ENCODE measurements around the gene MANF.
"Not testable (repeated sequence)": the region's sequence is repeated elsewhere in the genome, so short reads cannot be mapped to it uniquely, and the experiment has no call there.

Gene MANF

GRCh38 chr3:51373658-51374421 lies 11.3 kb upstream of the MANF start:
- DNase-seq: no peak

GRCh38 chr3:51374456-51374855 lies 10.6 kb upstream of the MANF start:
- DNase-seq: no peak

DNA sequence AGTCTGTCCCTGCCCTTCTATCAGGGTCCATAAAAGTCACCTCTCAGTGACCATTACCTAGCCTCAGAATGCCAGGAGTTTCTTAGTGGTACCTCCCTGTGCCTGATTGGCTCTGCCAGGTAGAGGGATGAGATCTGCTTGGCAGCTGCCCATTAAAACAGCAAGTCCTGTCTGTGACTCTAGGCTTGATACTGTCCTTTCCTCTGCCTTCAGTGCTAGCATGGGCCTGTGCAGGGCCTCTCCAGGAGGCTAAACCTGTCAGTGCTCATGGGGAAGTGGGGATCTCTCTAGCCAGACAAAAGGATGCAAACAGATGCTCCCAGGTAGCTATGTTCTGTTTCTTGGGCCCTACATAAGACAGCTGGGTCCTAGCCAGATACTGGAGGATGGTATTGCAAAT lies 10.0 kb upstream of the MANF start:
- DNase-seq: no peak

- DNase-seq: no peak
Observed at GRCh38 chr3:51375571-51375970, 9.5 kb upstream of the MANF start.

GRCh38 chr3:51378065-51378464 lies 7.0 kb upstream of the MANF start:
- DNase-seq: no peak

GRCh38 chr3:51378726-51379125 lies 6.4 kb upstream of the MANF start:
- DNase-seq: no peak

- no peak for DNase-seq
Observed at GRCh38 chr3:51379301-51379700, 5.8 kb upstream of the MANF start.

GRCh38 chr3:51379746-51380455 lies 5.2 kb upstream of the MANF start:
- no peak for DNase-seq

DNA sequence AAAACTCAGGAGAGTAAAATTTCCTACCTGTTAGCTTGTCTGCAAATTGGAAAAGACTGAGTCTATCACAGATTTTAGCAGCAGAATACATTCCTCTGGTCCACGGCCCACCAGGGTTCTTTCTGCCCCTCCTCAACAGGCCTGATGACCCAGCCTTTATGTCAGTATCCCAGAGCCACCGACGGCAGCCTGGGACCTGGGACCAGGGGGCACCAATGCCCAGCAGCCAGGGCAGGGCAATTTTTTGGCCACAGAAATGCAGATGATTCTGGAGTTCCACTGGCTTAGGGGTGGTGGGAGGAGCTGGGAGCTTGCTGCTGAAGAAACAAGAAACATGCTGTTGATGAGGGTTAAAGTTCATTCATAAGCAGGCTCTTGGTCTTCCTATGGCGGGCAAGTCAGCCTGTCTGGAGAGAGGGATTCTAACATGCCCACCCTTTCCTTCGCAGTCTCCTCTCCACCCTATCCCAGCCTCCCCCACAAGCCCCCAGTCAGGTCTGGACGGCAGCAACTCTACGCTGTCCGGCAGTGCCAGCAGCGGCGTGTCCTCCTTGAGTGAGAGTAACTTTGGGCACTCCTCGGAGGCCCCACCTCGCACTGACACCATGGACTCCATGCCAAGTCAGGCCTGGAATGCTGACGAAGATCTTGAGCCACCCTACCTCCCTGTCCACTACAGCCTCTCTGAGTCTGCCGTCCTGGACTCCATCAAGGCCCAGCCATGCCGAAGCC lies 4.3 kb upstream of the MANF start:
- no peak for DNase-seq

GRCh38 chr3:51381333-51381705 lies 3.8 kb upstream of the MANF start:
- no peak for DNase-seq

DNA sequence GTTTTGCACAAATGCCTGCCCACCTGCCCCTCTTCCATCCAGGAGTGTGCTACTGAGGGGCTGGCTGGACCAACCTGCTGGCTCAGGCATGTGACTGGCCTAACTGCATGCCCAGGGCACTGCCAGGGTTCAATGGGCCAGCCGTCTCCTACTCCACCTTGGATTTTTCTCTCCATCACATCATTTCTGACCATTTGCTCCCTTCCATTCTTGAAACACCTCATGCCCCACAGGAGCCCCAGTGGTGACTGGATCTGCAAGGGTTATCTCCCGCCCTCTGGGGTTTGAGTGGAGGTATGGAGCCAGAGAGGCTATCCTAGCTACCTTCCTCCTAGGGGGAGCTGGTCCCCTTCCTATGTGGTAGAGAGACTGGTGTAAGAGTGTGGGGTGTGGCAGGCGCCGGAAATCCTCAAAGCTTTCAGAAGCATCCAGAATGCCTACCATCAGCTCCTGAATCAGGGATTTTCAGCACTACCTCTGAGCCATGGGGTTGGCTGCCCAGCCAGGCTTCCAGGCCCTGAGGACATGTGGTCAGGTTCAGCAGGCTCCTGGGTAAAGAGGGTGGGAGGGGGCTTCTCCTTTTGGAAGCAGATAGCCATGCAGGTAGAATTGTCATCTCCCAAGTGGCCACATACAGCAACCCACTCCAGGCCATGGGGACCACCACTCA lies 2.9 kb upstream of the MANF start:
- DNase-seq: no peak

DNA sequence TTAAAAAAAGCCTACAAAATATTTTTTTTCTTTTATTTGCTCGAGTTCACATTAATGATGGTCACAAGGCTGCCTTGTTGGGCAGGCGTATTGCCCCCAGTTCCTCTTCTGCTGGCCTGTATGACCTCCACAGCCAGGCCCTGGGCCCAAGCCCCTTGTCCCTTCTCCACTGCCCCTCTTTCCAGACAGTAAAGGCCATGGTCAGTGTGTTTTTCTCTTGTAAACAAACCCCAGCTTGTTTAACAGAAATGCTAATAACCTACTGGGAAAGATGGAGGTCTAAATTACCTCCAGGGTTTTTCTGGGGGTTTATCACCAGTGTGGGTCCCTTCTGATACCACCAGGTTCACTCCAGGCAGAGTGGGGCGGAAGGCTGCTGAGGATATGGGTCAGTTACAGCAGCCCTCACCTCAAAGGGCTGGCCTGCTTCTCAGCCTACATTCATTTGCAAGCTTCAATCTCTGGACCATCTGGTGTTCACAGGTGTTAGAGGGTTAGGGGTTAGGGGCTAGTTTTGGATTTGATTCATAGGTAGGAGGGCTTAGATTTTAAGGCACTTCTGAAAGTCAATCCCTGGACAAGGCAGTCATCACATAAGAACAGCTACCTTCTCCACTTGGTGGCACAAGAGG lies 2.0 kb upstream of the MANF start:
- DNase-seq: no peak

DNA sequence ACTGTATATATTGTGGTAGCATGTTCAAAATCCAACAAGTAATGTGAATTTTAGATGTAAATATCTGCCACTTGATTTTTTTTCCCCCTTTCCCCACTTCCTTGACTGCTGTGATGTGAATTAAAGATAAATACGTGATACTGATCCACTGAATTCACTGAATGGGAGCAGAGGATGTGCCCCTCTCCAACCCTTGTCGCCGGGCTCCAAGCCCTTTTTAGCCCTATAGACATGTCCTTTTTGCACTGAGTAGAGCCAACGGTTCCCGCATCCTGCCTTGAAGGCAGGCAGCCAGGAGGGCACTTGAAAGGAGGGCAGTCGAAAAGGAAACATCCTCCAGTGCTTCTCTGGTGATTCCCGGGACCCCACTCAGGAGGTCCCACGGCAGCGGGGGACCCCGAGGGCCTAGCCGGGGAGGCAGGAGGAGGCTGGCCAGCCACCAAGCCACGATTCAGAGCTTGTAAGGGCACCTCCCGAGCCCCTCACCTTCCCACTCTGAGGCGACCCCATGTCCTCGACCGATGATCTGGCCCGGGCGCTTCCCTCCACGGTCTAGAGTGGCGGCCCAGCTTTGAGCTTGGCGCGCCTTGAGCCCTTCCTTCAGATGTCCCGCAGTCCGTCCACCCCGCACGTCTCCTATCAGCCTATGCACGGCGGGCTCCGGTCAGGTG lies 901 bp upstream of the MANF start:
- no peak for DNase-seq

DNA sequence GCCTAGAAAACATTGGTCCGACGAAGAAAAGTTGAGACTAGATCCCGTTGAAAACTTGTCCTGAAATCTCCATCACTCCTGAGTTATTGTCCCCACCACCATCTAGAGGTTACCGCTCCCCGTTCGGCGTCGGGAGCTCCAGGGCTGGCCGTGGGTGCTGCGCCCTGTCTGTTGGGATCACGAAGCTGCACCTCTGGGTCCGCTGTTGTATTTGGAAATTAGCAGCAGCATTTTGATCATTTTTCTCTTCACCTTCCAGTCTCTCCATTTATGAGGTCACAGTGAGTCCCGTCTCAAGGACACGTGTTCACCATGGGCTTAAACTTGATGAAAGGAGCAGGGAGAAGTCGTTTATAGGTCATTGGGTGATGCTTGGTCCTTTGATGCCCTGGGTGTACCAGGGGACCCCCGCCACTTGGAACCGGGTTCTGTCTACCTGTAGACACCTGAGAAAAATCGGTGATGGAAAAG lies 565 bp downstream of the MANF start:
- no peak for DNase-seq

DNA sequence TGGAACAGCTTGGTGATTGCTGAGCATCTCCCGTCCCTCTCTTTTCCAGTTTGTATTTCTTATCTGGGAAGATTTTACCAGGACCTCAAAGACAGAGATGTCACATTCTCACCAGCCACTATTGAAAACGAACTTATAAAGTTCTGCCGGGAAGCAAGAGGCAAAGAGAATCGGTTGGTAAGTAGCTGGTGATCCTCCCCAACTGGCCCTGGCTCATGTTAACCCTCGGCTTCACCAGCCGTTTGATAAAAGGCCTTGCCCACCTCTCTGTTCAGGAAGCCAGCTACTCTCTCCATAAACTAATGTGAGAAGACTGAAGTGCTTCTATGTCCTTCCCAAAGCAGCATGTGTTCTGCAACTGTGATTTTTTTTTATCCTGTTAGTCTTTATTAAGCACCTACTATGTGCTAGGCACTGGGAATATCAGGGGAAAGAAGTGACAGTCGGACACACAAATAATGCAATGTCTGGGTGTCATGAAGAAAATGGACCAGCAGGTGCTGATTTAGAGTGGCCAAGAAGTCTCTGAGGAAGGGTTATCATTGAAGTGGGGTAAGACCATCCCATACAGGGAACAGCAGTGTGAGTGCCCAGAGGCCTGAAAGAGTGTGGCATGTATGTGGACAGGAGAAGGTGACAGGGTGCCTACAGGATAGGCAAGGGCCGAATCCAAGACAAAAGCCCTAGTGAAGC lies 1.2 kb downstream of the MANF start:
- no peak for DNase-seq

DNA sequence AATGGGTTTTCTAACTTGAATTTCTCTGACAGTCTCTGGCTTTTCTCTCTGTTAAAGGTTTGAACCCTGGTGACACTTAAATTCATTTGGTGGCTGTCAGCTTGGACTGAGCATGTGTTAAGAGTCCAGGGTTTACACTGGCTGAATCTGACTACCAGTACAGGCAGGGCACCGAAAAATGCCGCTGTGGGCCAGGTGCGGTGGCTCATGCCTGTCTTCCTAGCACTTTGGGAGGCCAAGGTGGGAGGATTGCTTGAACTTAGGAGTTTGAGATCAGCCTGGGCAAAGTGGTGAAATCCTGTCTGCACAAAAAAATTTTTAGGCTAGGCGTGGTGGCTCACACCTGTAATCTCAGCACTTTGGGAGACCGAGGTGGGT lies 1.8 kb downstream of the MANF start:
- no peak for DNase-seq

DNA sequence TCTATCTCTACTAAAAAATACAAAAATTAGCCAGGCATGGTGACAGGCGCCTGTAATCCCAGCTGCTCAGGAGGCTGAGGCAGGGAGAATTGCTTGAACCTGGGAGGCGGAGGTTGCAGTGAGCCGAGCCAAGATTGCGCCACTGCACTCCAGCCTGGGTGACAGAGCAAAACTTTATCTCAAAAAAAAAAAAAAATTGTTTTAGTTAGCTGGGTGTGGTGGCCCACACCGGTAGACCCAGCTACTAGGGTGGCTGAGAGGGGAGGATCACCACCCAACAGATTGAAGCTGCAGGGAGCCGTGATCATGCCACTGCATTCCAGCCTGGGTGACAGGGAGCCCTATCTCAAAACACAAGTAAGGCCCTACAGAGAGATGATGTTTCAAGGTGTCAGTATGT lies 2.2 kb downstream of the MANF start:
- not testable (repeated sequence) for DNase-seq

GRCh38 chr3:51388286-51389029 lies 3.4 kb downstream of the MANF start:
- DNase-seq: no peak

DNA sequence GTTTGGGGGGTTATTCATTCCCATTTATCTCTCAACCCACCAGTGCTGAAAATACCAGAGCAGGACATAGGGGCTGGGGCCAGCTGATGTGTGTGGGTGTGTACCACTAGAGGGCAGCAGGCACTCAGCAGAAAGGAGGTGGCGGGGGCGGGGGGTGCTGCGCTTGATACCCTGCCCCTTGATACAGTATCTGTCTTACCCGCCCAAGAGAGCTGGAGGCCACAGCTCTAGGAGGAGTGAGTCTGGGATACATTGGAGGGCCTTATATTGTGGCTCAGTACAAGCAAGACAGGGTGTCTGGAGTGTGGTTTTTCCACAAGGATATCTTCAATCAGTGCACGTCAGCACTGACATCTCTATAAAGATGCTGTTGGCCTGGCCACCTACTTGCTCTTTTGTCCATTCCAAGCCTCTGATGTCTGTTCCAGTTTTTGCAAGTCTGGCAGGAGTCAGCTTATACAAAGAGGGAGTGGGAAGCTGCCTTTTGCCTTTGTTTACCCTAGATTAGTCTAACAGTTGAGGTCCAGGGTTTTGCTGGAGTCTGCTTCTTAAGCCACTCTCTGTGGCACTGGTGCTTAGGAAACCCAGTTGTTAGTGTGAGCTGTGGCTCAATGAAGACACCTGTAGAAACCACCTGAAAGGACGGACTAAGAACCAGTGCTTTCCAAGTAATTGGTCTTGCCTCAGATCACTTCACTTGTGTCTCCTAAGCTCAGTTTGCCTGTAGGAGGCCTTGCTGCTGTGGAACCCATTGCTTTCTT lies 4.5 kb downstream of the MANF start:
- DNase-seq: peak; percentile 49

Data from fibroblast of upper back skin (primary cell).